Uterus (tissue), 4 donors: ENCODE results near the gene GJC2. TPM values are rescaled to one million over a fixed set of nuclear protein-coding genes. Genes with fewer than 3 reads are reported as not detected.

ENCODE experiments used
- DNase-seq, 2 donors: peaks; one replicate each; pipeline ENCODE4 v3.0.0-alpha.2; 2019 to 2020
- H3K27ac ChIP-seq, 2 donors: fragments of 200-600 bp; sonication (generic); 1 replicate in 1 of 2; 2 replicates in 1 of 2; pipeline ENCODE4 v1.5.1; 2016 to 2018
- H3K27me3 ChIP-seq, 2 donors: fragments of 200-600 bp; sonication (generic); one replicate each; pipeline ENCODE4 v1.5.1; 2018 to 2019; ENCODE audit warnings: control low read depth in 1 of 2
- H3K36me3 ChIP-seq, 2 donors: fragments of 200-600 bp; sonication (generic); one replicate each; pipeline ENCODE4 v1.5.1; 2019; ENCODE audit warnings: control low read depth in 1 of 2
- H3K4me1 ChIP-seq, 2 donors: fragments of 200-600 bp; sonication (generic); one replicate each; pipeline ENCODE4 v1.5.1; 2018 to 2019; ENCODE audit warnings: control low read depth in 1 of 2
- H3K4me3 ChIP-seq, 2 donors: fragments of 200-600 bp; sonication (generic); 1 replicate in 1 of 2; 2 replicates in 1 of 2; pipeline ENCODE4 v1.5.1; 2018 to 2019; ENCODE audit warnings: mild to moderate bottlenecking in 1 of 2
- H3K9me3 ChIP-seq, 2 donors: fragments of 200-600 bp; sonication (generic); one replicate each; pipeline ENCODE4 v1.5.1; 2019; ENCODE audit warnings: control low read depth in 1 of 2
- CTCF ChIP-seq, 4 experiments: fragments of 200-600 bp in 2 of 4; fragments of 450-650 bp in 2 of 4; sonication (generic) in 2 of 4; IDR thresholded peaks; one replicate each; pipeline ENCODE4 v1.5.1; 2016 to 2019; ENCODE audit warnings: antibody characterized with exemption in 4 of 4, mild to moderate bottlenecking in 2 of 4, moderate library complexity in 1 of 4
- POLR2A ChIP-seq, 2 donors: fragments of 450-650 bp; IDR thresholded peaks; one replicate each; pipeline ENCODE4 v1.6.1; 2016; ENCODE audit warnings: antibody characterized with exemption in 2 of 2, mild to moderate bottlenecking in 1 of 2, moderate library complexity in 1 of 2
- intact Hi-C: fragments of 100-400 bp; cut with DNase I; formaldehyde crosslinking; loops from one replicate; pipeline ENCODE4 v1.15.1; 2023; ENCODE audit warnings: low total_unique reads
- total RNA-seq, 4 donors: library from RNA; depleted of rRNA in 3 of 4; stranded (reverse); fragments of >200 nt in 3 of 4; gene quantifications; one replicate each; pipeline versions ENCODE4 v1.1.0 to v1.2.4, GENCODE V29; 2014 to 2023
- donor health status: DM: yes; HTN: yes; CAD: no.

GJC2 gene
- total RNA-seq, 4 donors from 2014 or later: 2.6 to 25.8 (median 10.7) TPM

DNA sequence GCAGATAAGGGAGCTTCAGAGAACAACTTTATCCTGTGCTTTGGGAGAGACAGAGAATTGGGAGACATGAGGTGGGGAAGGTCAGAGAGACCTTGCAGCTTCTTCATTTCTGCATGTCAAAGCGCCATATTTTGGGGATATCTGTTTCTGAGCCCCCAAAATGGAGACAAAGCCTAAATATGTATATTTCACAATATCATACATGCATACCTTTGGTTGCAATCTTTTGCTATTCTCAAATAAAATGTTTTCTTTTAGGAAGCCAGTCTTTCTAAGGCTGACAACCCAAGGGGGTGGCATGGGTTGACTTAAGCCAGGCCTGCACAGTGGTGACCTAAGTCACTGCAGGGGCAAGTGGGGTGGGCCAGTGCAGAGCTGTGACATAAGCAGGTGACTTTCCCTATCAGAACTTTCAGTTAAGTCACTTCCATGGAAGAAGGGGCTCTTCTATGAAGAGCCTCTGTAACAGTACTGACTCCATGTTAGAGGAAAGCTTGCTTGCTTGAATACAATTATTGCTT, 26.7 kb upstream of the GJC2 start:
- no peaks in the 10 kb centered on the region for H3K27me3 ChIP-seq
- DNase-seq: no peak
- H3K4me1 ChIP-seq: no peaks in the 10 kb centered on the region
- TF ChIP-seq CTCF (IDR thresholded peaks at IDR 0.05): no peak
- no peak for TF ChIP-seq POLR2A (IDR thresholded peaks at IDR 0.05)
- intact Hi-C loops: no loop called here
- H3K27ac ChIP-seq: no peak overlapping the region
- H3K36me3 ChIP-seq: no peaks in the 10 kb centered on the region
- H3K9me3 ChIP-seq: no peaks in the 10 kb centered on the region
- H3K4me3 ChIP-seq: no peak overlapping the region

DNA sequence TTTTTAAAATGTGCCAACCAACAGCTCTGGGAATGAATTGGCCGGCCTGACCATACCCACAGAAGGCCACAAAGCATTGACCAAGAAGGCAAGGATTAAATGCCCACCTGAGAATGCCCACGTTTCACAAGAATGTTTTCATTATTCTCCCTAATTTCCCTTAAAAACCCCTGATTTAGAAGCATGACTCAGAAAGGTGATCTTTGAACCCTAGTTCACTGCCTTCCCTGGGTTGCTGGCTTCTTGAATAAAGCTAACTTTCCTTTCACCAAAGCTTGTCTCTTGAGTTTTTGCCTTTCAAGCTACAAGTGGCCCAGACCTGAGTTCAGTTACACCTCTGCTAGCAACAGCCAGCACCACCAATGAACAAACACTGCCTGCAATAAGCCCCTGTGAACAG, 26.2 kb upstream of the GJC2 start:
- DNase-seq: no peak
- TF ChIP-seq CTCF (IDR thresholded peaks at IDR 0.05) (no peak), POLR2A (IDR thresholded peaks at IDR 0.05) (no peak)
- no peaks in the 10 kb centered on the region for H3K36me3 ChIP-seq
- H3K27ac ChIP-seq: no peak overlapping the region
- intact Hi-C loops: no loop called here
- H3K9me3 ChIP-seq: no peaks in the 10 kb centered on the region
- no peaks in the 10 kb centered on the region for H3K4me1 ChIP-seq
- H3K4me3 ChIP-seq: no peak overlapping the region
- H3K27me3 ChIP-seq: no peaks in the 10 kb centered on the region

DNA sequence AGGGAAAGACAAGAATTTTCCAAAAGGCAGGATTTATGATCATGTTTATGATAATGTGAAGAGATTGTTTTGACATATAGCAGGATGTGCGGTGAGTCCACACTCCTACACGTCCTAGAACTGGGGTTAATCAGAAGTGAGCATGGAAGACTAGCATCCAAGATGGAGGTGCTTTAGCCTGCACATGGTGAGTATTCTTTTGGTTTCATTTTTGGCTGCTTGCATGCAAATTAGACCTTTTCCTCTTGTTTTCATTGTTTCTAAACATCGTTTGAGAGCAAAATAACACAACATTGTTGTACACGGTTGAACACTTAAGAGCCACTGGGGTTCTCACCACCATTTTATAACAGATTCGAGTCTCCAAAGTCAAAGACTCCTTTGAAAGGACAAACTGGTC, 24.5 kb upstream of the GJC2 start:
- H3K27ac ChIP-seq: no peak overlapping the region
- H3K27me3 ChIP-seq: no peaks in the 10 kb centered on the region
- TF ChIP-seq POLR2A (IDR thresholded peaks at IDR 0.05): no peak
- no peak for TF ChIP-seq CTCF (IDR thresholded peaks at IDR 0.05)
- no peaks in the 10 kb centered on the region for H3K36me3 ChIP-seq
- intact Hi-C loops: no loop called here
- H3K9me3 ChIP-seq: no peaks in the 10 kb centered on the region
- no peak overlapping the region for H3K4me3 ChIP-seq
- H3K4me1 ChIP-seq: no peaks in the 10 kb centered on the region
- DNase-seq: no peak

DNA sequence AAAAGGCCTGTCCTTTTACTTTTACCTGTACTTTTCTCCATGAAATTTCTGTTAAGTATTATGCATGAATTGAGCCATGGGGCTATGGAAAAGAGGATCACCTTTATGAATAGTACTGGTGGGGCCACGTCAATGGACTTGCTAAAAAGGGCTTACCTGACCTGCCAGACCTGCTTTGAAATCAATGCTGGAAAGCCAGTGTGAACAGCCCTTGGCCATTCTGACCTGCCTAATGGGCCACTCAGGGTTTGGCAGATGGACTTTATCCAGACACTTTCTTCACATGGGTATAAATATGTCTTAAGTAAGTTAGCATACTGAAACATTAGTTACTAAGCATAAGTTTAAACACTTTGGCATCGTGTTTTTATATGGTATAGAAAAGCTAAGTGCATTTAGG, 18.0 kb upstream of the GJC2 start:
- TF ChIP-seq CTCF (IDR thresholded peaks at IDR 0.05) (no peak), POLR2A (IDR thresholded peaks at IDR 0.05) (no peak)
- intact Hi-C loops: no loop called here
- Histone ChIP-seq H3K9me3 (no peaks in the 10 kb centered on the region), H3K27ac (no peak overlapping the region), H3K4me3 (no peak overlapping the region), H3K4me1 (no peaks in the 10 kb centered on the region), H3K27me3 (no peaks in the 10 kb centered on the region), H3K36me3 (no peaks in the 10 kb centered on the region)
- DNase-seq: no peak

DNA sequence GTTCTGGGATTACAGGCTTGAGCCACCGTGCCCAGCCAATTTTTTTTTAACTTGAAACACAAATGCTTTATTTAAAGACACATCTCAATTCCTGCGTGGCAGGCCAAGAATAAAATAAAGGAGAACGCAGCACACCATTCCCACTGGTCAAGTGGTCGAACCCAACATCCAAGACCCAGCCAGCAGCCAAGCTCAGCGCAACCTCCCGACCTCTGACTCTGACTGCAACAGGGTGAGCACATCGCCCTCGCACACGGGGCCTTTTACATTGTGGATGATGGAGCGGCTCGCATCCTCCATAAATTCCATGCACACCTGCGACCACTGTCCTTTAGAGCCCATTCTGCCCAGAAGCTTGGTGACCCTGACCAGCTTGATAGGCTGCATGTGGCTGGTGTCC, 15.1 kb upstream of the GJC2 start:
- H3K27me3 ChIP-seq: no peaks in the 10 kb centered on the region
- no peaks in the 10 kb centered on the region for H3K36me3 ChIP-seq
- H3K4me1 ChIP-seq: no peaks in the 10 kb centered on the region
- intact Hi-C loops: no loop called here
- H3K9me3 ChIP-seq: no peaks in the 10 kb centered on the region
- DNase-seq: no peak
- TF ChIP-seq POLR2A (IDR thresholded peaks at IDR 0.05): no peak
- TF ChIP-seq CTCF (IDR thresholded peaks at IDR 0.05): no peak
- no peak overlapping the region for H3K4me3 ChIP-seq
- H3K27ac ChIP-seq: no peak overlapping the region
